Ishikawa (cell line): Measurements from ENCODE around the gene CYBA.

Experiments
- CEBPB ChIP-seq: IDR thresholded peaks from 2 replicates; pipeline ENCODE4 v1.6.1; 2012
- EGR1 ChIP-seq: IDR thresholded peaks from 2 replicates; pipeline ENCODE4 v1.6.1; 2012
- EP300 ChIP-seq: IDR thresholded peaks from 2 replicates; pipeline ENCODE4 v1.6.1; 2012; ENCODE audit warnings: borderline replicate concordance
- RAD21 ChIP-seq: IDR thresholded peaks from 2 replicates; pipeline ENCODE4 v1.6.1; 2012; ENCODE audit warnings: low read depth
- TAF1 ChIP-seq: IDR thresholded peaks from 2 replicates; pipeline ENCODE4 v1.6.1; 2012; ENCODE audit warnings: low read depth, mild to moderate bottlenecking
- TEAD4 ChIP-seq: IDR thresholded peaks from 2 replicates; pipeline ENCODE4 v1.6.1; 2012
- YY1 ChIP-seq: IDR thresholded peaks from 2 replicates; pipeline ENCODE4 v1.6.1; 2012; ENCODE audit warnings: low read depth
- TF ChIP-seq, protein P1 (sequence below): IDR thresholded peaks from 2 replicates; pipeline ENCODE4 v1.6.1; 2012; ENCODE audit warnings: low read depth, mild to moderate bottlenecking

DNA sequence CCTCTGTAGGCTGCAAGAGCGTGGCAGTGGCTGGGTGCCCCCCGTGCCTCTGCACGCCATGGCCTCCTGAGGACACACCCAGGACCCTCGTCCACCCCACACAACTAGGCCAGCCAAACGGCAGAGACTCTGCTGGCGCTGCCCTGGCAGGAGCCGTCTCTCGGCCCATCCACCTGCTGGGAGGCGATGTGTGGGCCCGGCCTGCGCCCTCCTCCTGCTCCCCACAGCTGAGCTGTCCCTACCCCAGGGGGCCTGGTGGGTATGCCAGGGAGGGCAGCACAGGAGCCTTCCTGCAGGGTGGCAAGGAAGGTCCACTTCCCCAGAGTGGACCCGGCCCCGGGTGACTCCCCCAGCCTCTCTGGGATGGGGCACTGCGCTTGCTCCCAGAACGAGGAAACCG, 48.3 kb upstream of the CYBA start:
- no peak for TF ChIP-seq EP300
- TF ChIP-seq YY1 = no peak
- TF ChIP-seq TAF1 = no peak
- TF ChIP-seq EGR1 = no peak
- TF ChIP-seq RAD21 = no peak
- TF ChIP-seq CEBPB = no peak
- TF ChIP-seq, protein P1, sequence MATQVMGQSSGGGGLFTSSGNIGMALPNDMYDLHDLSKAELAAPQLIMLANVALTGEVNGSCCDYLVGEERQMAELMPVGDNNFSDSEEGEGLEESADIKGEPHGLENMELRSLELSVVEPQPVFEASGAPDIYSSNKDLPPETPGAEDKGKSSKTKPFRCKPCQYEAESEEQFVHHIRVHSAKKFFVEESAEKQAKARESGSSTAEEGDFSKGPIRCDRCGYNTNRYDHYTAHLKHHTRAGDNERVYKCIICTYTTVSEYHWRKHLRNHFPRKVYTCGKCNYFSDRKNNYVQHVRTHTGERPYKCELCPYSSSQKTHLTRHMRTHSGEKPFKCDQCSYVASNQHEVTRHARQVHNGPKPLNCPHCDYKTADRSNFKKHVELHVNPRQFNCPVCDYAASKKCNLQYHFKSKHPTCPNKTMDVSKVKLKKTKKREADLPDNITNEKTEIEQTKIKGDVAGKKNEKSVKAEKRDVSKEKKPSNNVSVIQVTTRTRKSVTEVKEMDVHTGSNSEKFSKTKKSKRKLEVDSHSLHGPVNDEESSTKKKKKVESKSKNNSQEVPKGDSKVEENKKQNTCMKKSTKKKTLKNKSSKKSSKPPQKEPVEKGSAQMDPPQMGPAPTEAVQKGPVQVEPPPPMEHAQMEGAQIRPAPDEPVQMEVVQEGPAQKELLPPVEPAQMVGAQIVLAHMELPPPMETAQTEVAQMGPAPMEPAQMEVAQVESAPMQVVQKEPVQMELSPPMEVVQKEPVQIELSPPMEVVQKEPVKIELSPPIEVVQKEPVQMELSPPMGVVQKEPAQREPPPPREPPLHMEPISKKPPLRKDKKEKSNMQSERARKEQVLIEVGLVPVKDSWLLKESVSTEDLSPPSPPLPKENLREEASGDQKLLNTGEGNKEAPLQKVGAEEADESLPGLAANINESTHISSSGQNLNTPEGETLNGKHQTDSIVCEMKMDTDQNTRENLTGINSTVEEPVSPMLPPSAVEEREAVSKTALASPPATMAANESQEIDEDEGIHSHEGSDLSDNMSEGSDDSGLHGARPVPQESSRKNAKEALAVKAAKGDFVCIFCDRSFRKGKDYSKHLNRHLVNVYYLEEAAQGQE = no peak
- TF ChIP-seq TEAD4 = no peak
